AG04450 (cell line): ENCODE measurements around the gene SLC6A6. TPM values are rescaled to one million over a fixed set of nuclear protein-coding genes. Genes with fewer than 3 reads are reported as not detected.
A peak's percentile ranks its signal among the peaks of the same experiment; 100 is the strongest.

Experiments
- CTCF ChIA-PET: fragments of 300-600, 350-600 bp; formaldehyde crosslinking; extraction: SDS; loops from one replicate; lab custom pipeline; 2022; ENCODE audit warnings: antibody characterized with exemption, inconsistent platforms; lab: Charles Lee
- POLR2A ChIA-PET: fragments of 350-600 bp; formaldehyde crosslinking; extraction: SDS; loops from one replicate; lab custom pipeline; 2021; ENCODE audit warnings: antibody characterized with exemption, inconsistent platforms; lab: Yijun Ruan, JAX
- DNase-seq: peaks from one replicate; pipeline ENCODE4 v3.0.0-alpha.2; 2011; ENCODE audit warnings: low read depth, low spot score
- H3K27ac ChIP-seq: one replicate; pipeline ENCODE4 v1.5.1; 2012; ENCODE audit warnings: low read depth, low read length, control low read depth
- H3K27me3 ChIP-seq: one replicate; pipeline ENCODE4 v1.6.0; 2012; ENCODE audit warnings: low read length; ENCODE audit not compliant: control insufficient read depth, insufficient read depth
- H3K4me3 ChIP-seq: 2 replicates; pipeline ENCODE4 v1.5.1; 2011; ENCODE audit warnings: mild to moderate bottlenecking, low read depth, low read length, control low read depth
- H3K9me3 ChIP-seq: 2 replicates; pipeline ENCODE4 v1.5.1; 2012; ENCODE audit warnings: low read length; ENCODE audit not compliant: control insufficient read depth, insufficient read depth
- polyA plus RNA-seq: library from polyadenylated mRNA; depleted of rRNA; stranded (reverse); fragments of >200 nt; gene quantifications from 2 replicates; pipeline ENCODE4 v1.2.3, GENCODE V29; 2011
- TF ChIP-seq, protein P1 (sequence below): IDR thresholded peaks from 2 replicates; pipeline ENCODE4 v1.5.1; 2011; ENCODE audit warnings: low read depth, low read length, control low read depth, inconsistent platforms

Gene SLC6A6
- polyA plus RNA-seq, 1 experiment: 30.8 TPM

- H3K4me3 ChIP-seq: no peak overlapping the region
- TF ChIP-seq, protein P1, sequence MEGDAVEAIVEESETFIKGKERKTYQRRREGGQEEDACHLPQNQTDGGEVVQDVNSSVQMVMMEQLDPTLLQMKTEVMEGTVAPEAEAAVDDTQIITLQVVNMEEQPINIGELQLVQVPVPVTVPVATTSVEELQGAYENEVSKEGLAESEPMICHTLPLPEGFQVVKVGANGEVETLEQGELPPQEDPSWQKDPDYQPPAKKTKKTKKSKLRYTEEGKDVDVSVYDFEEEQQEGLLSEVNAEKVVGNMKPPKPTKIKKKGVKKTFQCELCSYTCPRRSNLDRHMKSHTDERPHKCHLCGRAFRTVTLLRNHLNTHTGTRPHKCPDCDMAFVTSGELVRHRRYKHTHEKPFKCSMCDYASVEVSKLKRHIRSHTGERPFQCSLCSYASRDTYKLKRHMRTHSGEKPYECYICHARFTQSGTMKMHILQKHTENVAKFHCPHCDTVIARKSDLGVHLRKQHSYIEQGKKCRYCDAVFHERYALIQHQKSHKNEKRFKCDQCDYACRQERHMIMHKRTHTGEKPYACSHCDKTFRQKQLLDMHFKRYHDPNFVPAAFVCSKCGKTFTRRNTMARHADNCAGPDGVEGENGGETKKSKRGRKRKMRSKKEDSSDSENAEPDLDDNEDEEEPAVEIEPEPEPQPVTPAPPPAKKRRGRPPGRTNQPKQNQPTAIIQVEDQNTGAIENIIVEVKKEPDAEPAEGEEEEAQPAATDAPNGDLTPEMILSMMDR: no peak
- no peaks in the 10 kb centered on the region for H3K9me3 ChIP-seq
- ChIA-PET POLR2A (no interaction called here), CTCF (interaction anchor here (1.1 to 5.6 kb wide), 3 partner anchors 8 to 256 kb away, joined by 6 to 152 read pairs (median 16); no protein-coding TSS in a partner anchor)
- H3K27ac ChIP-seq: no peak overlapping the region
- no peak for DNase-seq
- H3K27me3 ChIP-seq: no peaks in the 10 kb centered on the region
Observed at GRCh38 chr3:14459787-14460186, 57.4 kb downstream of the SLC6A6 start.

GRCh38 chr3:14460342-14461005 is 58.1 kb downstream of the SLC6A6 start:
- Histone ChIP-seq H3K27me3 (no peaks in the 10 kb centered on the region), H3K27ac (peak overlapping the region; percentile 61), H3K4me3 (no peak overlapping the region), H3K9me3 (no peaks in the 10 kb centered on the region)
- ChIA-PET POLR2A (interaction anchor here (1.5 kb wide), 1 partner anchor 8 kb away, joined by 6 read pairs; no protein-coding TSS in a partner anchor), CTCF (interaction anchor here (1.0 to 5.6 kb wide), 10 partner anchors 8 to 284 kb away, joined by 3 to 152 read pairs (median 6); no protein-coding TSS in a partner anchor)
- TF ChIP-seq, protein P1: no peak
- DNase-seq: peak; percentile 77

GRCh38 chr3:14461006-14461747 is 58.8 kb downstream of the SLC6A6 start:
- no peak overlapping the region for H3K4me3 ChIP-seq
- ChIA-PET CTCF (interaction anchor here (0.6 to 5.6 kb wide), 9 partner anchors 172 to 285 kb away, joined by 3 to 152 read pairs (median 5); no protein-coding TSS in a partner anchor), POLR2A (interaction anchor here (1.5 kb wide), 1 partner anchor 9 kb away, joined by 6 read pairs; no protein-coding TSS in a partner anchor)
- H3K9me3 ChIP-seq: no peaks in the 10 kb centered on the region
- H3K27me3 ChIP-seq: no peaks in the 10 kb centered on the region
- no peak for DNase-seq
- peak overlapping the region; percentile 61 for H3K27ac ChIP-seq
- TF ChIP-seq, protein P1: no peak

DNA sequence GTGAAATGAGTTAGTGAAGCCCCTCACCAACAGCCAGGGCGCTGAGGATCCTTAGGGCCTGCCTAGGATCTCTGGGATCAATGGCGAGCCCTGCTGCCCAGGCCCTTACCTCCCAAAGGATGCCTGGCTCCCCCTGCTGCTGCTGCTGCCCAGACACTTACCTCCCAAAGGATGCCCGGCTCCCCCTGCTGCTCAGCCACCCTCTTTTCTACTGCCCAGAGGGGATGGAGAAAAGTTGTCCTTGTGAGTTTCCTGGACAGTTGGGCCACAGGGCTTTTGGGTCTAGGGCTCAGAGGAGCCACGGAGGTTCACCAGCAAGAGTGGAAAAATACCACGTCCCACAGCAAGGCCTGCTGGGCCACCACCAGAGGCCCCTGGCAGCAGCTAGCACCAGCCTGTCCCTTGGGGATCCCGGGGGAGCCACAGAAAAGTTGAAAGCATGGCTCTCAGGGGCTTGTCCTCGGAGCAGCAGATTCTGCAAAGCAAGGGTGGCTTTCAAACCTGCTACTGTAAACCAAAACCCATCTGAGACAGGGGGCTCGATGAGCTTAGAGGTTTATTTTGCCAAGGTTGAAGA is 59.4 kb downstream of the SLC6A6 start:
- H3K27ac ChIP-seq: no peak overlapping the region
- TF ChIP-seq, protein P1: peak; percentile 89
- ChIA-PET CTCF (interaction anchor here (0.6 to 5.6 kb wide), 13 partner anchors 52 to 286 kb away, joined by 3 to 152 read pairs (median 4); partner anchors contain the start of genes LSM3 and XPC), POLR2A (interaction anchor here (1.5 kb wide), 1 partner anchor 9 kb away, joined by 6 read pairs; no protein-coding TSS in a partner anchor)
- peak; percentile 34 for DNase-seq
- no peaks in the 10 kb centered on the region for H3K9me3 ChIP-seq
- H3K27me3 ChIP-seq: no peaks in the 10 kb centered on the region
- no peak overlapping the region for H3K4me3 ChIP-seq
